GM10266 (cell line): Measurements from ENCODE around the gene TET2.

Experiments
- DNase-seq: peaks from one replicate; pipeline ENCODE4 v3.0.0; 2012; ENCODE audit errors: extremely low spot score
- CTCF ChIP-seq: IDR thresholded peaks from 2 replicates; pipeline ENCODE4 v1.5.1; 2012; ENCODE audit warnings: mild to moderate bottlenecking, low read depth; ENCODE audit not compliant: control insufficient read depth, insufficient read depth; ENCODE audit errors: missing control alignments

Gene TET2

DNA sequence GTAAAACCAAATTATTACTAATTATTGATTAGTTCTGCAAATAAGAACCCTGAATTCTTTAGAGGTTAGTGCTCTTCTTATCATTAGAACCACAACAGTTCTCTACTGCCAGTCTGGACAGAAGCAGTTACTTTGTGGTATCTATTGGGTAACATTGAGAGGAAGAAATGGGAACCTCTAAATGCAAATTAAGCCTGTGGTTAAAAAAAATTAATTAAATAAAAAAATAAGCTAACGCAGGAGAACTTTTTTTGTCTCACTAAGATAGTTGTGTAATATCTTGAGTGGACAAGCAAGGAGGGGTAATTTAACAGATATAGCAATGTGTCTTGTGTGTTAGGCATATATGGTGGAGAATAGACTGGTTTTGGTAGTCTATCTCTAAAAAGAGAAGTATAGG, 32.9 kb upstream of the TET2 start:
- TF ChIP-seq CTCF: no peak
- DNase-seq: no peak

DNA sequence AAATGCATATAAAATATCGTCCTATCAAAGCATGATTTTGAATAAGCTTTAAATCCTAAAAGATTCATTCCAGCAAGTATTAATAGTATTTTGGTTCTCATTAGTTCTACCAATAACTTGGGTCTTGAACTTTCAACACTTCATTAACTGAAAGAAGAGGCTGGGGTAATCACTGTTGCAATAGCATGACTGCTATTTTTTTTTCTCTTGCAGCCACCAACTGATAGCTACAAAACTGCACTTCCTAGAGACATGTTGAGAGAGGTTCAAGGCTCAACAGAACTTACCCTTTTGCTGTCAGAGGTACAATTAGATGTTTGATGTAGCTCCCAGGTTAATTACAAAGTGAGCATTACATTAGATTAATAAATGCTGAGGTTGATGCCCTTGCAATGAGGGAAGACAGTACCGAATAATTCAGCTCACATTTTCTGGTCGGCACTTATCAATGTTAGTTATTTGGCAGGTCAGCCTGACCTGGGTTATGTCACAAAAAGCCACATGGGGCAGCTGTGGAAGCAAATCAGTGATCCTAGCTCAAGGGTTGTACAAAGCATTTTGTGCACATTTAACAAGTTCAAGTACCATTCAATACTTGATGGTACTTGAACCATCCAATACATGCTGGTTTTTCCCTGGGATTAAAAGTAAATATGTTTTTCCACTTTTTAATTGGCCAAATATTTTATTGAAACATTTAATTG, 29.9 kb upstream of the TET2 start:
- no peak for DNase-seq
- no peak for TF ChIP-seq CTCF

DNA sequence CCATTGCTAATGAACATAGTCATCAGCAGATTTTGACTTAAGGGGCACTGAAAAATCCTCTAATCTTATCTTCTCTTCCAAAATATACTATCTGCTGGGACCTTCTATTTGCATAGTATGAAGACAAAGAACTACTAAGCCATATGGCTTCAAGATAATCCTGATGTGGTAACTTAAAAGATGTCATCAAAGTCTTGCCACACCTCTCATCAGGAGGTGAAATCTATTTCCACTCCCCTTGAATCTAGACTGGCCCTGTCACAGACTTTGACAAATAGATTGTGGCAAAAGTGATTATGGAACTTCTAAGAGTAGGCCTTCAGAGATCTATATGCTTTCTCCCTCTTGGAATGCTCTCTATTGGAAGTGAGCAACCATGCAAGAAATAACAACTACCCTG, 27.3 kb upstream of the TET2 start:
- TF ChIP-seq CTCF: no peak
- DNase-seq: no peak

- TF ChIP-seq CTCF: no peak
Observed at GRCh38 chr4:105120626-105121025, 26.1 kb upstream of the TET2 start.

GRCh38 chr4:105122350-105122749, 24.3 kb upstream of the TET2 start:
- TF ChIP-seq CTCF: no peak
- no peak for DNase-seq

More at GRCh38 chr4:105120626-105121025, 26.1 kb upstream of the TET2 start:
- DNase-seq: no peak

DNA sequence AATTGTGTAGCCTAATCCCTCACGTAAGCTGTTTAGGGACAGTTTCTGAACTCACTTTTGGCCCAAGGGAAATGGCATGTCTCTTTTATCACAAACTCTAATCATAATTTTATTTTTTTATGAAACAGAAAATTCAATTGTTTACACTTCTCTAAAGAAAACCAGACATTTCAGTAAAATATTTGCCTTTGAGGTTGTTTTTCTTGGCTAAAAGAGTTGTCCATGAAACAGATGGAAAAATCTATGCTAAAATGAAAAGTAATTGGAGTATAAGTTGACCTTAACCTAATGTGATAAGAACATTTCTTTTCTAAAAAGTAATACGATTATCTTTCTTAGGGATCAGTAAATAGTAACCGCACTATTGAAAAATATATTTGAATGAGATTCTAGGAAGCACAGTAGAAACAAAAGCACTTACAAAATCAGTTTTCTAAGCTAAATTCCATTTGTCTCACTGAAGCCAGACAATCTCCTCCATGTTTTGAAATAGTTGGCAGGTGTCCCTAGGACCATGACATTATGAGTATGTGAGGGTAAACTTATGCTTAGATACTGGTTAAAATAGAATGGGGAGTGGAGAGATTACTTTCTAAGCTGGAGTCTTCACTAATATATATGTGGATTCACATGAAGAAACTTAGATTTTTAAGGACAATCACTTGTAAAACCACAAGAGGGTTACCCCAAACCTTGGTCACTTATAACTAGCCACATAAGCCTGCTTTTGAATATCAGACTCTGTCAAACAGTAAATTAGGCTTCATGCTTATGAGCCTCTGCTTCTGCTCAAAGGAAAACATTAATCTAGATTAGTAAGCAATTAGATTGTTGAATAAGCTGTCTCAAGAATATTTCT, 20.1 kb upstream of the TET2 start:
- no peak for TF ChIP-seq CTCF

DNA sequence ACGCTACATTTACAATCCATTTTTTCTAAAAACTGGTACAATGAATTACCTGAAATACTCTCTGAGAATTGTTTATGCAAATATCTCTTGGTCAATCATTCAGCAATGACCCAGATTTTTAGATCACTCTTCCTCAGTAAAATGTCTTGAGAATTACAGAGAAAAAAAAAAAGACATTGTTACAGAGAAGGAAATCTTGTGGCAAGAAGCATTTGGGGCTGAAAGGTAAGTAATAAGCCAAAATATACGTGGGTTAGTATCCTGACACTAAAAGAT, 19.6 kb upstream of the TET2 start:
- TF ChIP-seq CTCF: no peak
- DNase-seq: no peak

More for the DNA sequence above, 20.1 kb upstream of the TET2 start:
- DNase-seq: no peak
